PC-3 (cell line): ENCODE data around the gene FANCD2. TPM values are rescaled to one million over a fixed set of nuclear protein-coding genes. Genes with fewer than 3 reads are reported as not detected.

Source experiments
- ATAC-seq: fragments of 200-7000 bp; cut with Tn5 transposase; 2 replicates; pipeline ENCODE4 v1.9.1; 2020; ENCODE audit warnings: mild to moderate bottlenecking, moderate library complexity
- BruUV-seq: library from RNA; stranded (reverse); fragments of 400-500 nt; replicated peaks from 2 replicates; lab custom pipeline; 2021; lab: Mats Ljungman, UMichigan
- CTCF ChIA-PET: fragments of 300-600 bp; sonication (Branson Sonifier 250); formaldehyde crosslinking; loops from one replicate; lab custom pipeline; 2022; ENCODE audit warnings: antibody characterized with exemption; lab: Charles Lee
- POLR2A ChIA-PET: fragments of 300-600 bp; sonication (Branson Sonifier 250); formaldehyde crosslinking; loops from one replicate; lab custom pipeline; 2022; ENCODE audit warnings: antibody characterized with exemption; ENCODE audit not compliant: unreplicated experiment; lab: Charles Lee
- DNase-seq: peaks from one replicate; pipeline ENCODE4 v3.0.0-alpha.2; 2015
- H2AFZ ChIP-seq: fragments of 300-600 bp; sonication (generic); 2 replicates; pipeline ENCODE4 v1.6.0; 2016; ENCODE audit warnings: antibody characterized with exemption, low read length
- H3F3A ChIP-seq: fragments of 300-600 bp; sonication (generic); one replicate; pipeline ENCODE4 v1.6.0; 2017; ENCODE audit warnings: antibody characterized with exemption, low read length, control low read depth, mild to moderate bottlenecking; ENCODE audit not compliant: unreplicated experiment
- H3K27ac ChIP-seq: fragments of 300-600 bp; sonication (generic); 2 replicates; pipeline ENCODE4 v1.5.1; 2016; ENCODE audit warnings: mild to moderate bottlenecking, low read length
- H3K27me3 ChIP-seq: fragments of 300-600 bp; sonication (generic); 2 replicates; pipeline ENCODE4 v1.6.1; 2016; ENCODE audit warnings: low read length, mixed read lengths
- H3K36me3 ChIP-seq: fragments of 300-600 bp; sonication (generic); 2 replicates; pipeline ENCODE4 v1.6.1; 2016; ENCODE audit warnings: low read depth, mixed run types, low read length, mixed read lengths
- H3K4me1 ChIP-seq: fragments of 300-600 bp; sonication (generic); 2 replicates; pipeline ENCODE4 v1.5.1; 2016; ENCODE audit warnings: low read length; ENCODE audit not compliant: insufficient read depth
- H3K4me2 ChIP-seq: fragments of 300-600 bp; sonication (generic); 2 replicates; pipeline ENCODE4 v1.6.0; 2016; ENCODE audit warnings: low read length
- H3K4me3 ChIP-seq: fragments of 300-600 bp; sonication (generic); 2 replicates; pipeline ENCODE4 v1.5.1; 2016; ENCODE audit warnings: mild to moderate bottlenecking, low read length, mixed read lengths
- H3K79me2 ChIP-seq: fragments of 300-600 bp; sonication (generic); 2 replicates; pipeline ENCODE4 v1.6.1; 2017; ENCODE audit warnings: low read length, mixed read lengths
- H3K9ac ChIP-seq: fragments of 300-600 bp; sonication (generic); 2 replicates; pipeline ENCODE4 v1.6.0; 2016; ENCODE audit warnings: mild to moderate bottlenecking, low read length
- H3K9me2 ChIP-seq: fragments of 300-600 bp; sonication (generic); replicated peaks from 2 replicates; pipeline ENCODE4 v1.6.1; 2016; ENCODE audit warnings: mixed run types, low read length, mixed read lengths
- H3K9me3 ChIP-seq: fragments of 300-600 bp; sonication (generic); 2 replicates; pipeline ENCODE4 v1.6.1; 2016; ENCODE audit warnings: low read length, mixed read lengths
- H4K20me1 ChIP-seq: fragments of 300-600 bp; sonication (generic); 2 replicates; pipeline ENCODE4 v1.6.1; 2016; ENCODE audit warnings: low read length, mixed read lengths
- EZH2 ChIP-seq: fragments of 300-600 bp; sonication (generic); IDR thresholded peaks from one replicate; pipeline ENCODE4 v1.6.1; 2017; ENCODE audit warnings: antibody characterized with exemption, mild to moderate bottlenecking, low read length; ENCODE audit not compliant: unreplicated experiment
- EZH2phosphoT487 ChIP-seq: fragments of 300-600 bp; sonication (generic); IDR thresholded peaks from 2 replicates; pipeline ENCODE4 v1.6.1; 2018; ENCODE audit warnings: mild to moderate bottlenecking, antibody characterized with exemption, low read length, borderline replicate concordance
- intact Hi-C: fragments of 100-400 bp; cut with micrococcal nuclease; formaldehyde crosslinking; loops from 2 replicates; pipeline ENCODE4 v1.9.0; 2023
- total RNA-seq: library from RNA; depleted of rRNA; stranded (reverse); fragments of >200 nt; gene quantifications from 2 replicates; pipeline ENCODE4 v1.2.3, GENCODE V29; 2014
- TF ChIP-seq, protein P1 (sequence below): fragments of 300-600 bp; sonication (generic); conservative IDR thresholded peaks from 2 replicates; pipeline ENCODE4 v1.5.1; 2017; ENCODE audit warnings: antibody characterized with exemption, low read depth, mild to moderate bottlenecking, low read length

Gene FANCD2
- total RNA-seq, 1 experiment from 2014 or later = 67.9 TPM

DNA sequence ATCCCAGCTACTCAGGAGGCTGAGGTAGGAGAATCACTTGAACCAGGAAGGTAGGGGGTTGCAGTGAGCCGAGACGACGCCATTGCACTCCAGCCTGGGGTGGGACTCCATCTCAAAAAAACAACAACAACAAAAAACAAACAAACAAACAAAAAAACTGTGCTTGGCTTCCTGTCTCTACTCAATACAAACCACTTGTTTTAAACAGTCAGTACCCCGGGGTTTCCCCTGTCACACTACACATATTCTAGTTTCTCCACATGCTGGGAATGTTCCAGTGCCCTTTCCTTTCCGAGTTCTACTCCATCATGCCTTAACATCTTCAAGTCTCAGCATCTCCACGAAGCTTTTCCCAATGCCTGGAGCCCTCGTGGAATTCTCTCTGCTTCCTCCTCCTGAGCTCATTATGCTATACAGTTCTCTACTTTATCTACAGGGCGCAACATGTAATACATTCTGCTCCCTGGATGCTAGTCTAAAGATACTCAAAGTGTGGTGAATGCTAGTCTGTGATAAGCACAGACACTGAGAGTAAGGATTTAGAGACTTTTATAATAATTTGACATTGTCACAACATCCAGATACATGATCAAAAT is 47.4 kb upstream of the FANCD2 start:
- Histone ChIP-seq H3K4me3 (no peak overlapping the region), H3K4me1 (peaks cover 20% of the 10 kb centered on the region), H3K27ac (no peak overlapping the region), H3K4me2 (no peak overlapping the region), H3K36me3 (peaks cover 14% of the 10 kb centered on the region), H3K9me3 (no peaks in the 10 kb centered on the region), H3K79me2 (peaks cover 21% of the 10 kb centered on the region), H2AFZ (no peak overlapping the region), H3K27me3 (no peaks in the 10 kb centered on the region), H3K9me2 (no peaks in the 10 kb centered on the region), H3F3A (peaks cover 9% of the 10 kb centered on the region), H4K20me1 (no peaks in the 10 kb centered on the region), H3K9ac (no peak overlapping the region)
- BruUV-seq = no TSS peak
- POLR2A ChIA-PET = no interaction called here
- TF ChIP-seq, protein P1, sequence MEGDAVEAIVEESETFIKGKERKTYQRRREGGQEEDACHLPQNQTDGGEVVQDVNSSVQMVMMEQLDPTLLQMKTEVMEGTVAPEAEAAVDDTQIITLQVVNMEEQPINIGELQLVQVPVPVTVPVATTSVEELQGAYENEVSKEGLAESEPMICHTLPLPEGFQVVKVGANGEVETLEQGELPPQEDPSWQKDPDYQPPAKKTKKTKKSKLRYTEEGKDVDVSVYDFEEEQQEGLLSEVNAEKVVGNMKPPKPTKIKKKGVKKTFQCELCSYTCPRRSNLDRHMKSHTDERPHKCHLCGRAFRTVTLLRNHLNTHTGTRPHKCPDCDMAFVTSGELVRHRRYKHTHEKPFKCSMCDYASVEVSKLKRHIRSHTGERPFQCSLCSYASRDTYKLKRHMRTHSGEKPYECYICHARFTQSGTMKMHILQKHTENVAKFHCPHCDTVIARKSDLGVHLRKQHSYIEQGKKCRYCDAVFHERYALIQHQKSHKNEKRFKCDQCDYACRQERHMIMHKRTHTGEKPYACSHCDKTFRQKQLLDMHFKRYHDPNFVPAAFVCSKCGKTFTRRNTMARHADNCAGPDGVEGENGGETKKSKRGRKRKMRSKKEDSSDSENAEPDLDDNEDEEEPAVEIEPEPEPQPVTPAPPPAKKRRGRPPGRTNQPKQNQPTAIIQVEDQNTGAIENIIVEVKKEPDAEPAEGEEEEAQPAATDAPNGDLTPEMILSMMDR = no peak
- TF ChIP-seq EZH2 (no peak), EZH2phosphoT487 (no peak)
- no peak for DNase-seq
- intact Hi-C loops = loop anchor here (5.0 to 10.0 kb wide), 3 partner anchors 33 to 216 kb away; partner anchors contain the start of gene BRK1
- ATAC-seq = no peak
- CTCF ChIA-PET = no interaction called here

DNA sequence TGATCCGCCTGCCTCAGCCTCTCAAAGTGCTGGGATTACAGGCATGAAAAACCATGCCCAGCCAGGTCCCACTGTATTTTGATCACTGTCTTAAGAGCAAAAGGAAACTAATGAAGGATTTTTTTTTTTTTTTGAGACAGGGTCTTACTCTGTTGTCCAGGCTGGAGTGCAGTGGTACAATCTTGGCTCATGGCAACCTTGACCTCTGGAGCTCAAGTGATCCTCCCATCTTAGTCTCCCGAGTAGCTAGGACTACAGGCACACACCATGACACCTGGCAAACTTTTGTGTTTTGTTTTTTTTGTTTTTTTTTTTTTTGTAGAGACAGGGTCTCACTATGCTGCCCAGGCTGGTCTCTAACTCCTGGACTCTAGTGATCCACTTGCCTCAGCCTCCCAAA is 46.0 kb upstream of the FANCD2 start:
- Histone ChIP-seq H3K9ac (no peak overlapping the region), H3F3A (peaks cover 9% of the 10 kb centered on the region), H3K27me3 (no peaks in the 10 kb centered on the region), H3K9me2 (no peaks in the 10 kb centered on the region), H3K4me2 (no peak overlapping the region), H3K4me1 (peaks cover 27% of the 10 kb centered on the region), H3K9me3 (no peaks in the 10 kb centered on the region), H3K79me2 (peaks cover 31% of the 10 kb centered on the region), H3K4me3 (no peak overlapping the region), H4K20me1 (no peaks in the 10 kb centered on the region), H3K27ac (no peak overlapping the region), H3K36me3 (peaks cover 7% of the 10 kb centered on the region), H2AFZ (no peak overlapping the region)
- intact Hi-C loops = no loop called here
- ATAC-seq (no peak), DNase-seq (no peak)
- CTCF ChIA-PET = no interaction called here
- TF ChIP-seq, protein P1 = no peak
- TF ChIP-seq EZH2 = no peak
- no TSS peak for BruUV-seq
- POLR2A ChIA-PET = no interaction called here

DNA sequence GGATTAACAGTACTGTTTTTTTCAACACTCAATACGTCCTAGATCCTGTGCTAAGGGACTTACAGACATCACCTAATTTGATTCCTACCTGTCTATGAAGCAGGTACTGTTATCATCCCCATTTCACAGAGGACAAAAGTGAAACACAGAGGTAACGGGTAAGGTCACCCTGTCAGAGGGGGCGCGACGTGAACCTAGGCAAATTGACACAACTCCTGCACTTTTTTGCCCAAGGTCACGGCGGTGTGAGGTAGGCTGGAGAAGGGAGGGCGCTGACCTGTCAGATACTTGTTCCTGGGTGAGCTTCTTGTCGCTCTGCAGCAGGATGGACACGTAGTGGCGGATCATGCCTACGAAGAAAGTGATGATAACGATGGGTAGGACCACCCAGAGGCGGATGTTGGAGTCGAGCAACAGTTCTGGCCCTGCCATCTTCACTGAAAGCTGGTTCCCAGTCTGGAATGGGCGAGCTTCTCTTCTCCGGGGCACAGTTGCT is 40.0 kb upstream of the FANCD2 start:
- no peaks in the 10 kb centered on the region for H4K20me1 ChIP-seq
- intact Hi-C loops = no loop called here
- H3K9me3 ChIP-seq = no peaks in the 10 kb centered on the region
- peak overlapping the region; percentile 74 for H2AFZ ChIP-seq
- peak overlapping the region; percentile 92 for H3K4me2 ChIP-seq
- TSS peak; percentile 74 for BruUV-seq
- TF ChIP-seq EZH2 (no peak), EZH2phosphoT487 (no peak)
- TF ChIP-seq, protein P1 = no peak
- ChIA-PET CTCF (no interaction called here), POLR2A (no interaction called here)
- H3K4me3 ChIP-seq = peak overlapping the region; percentile 99
- H3K36me3 ChIP-seq = peaks cover 3% of the 10 kb centered on the region; the same call in 1 of the 2 replicates
- H3K9me2 ChIP-seq = no peaks in the 10 kb centered on the region
- DNase-seq (no peak), ATAC-seq (peak; percentile 25)
- H3K27ac ChIP-seq = peak overlapping the region; percentile 51
- H3K4me1 ChIP-seq = peaks cover 18% of the 10 kb centered on the region
- no peaks in the 10 kb centered on the region for H3K27me3 ChIP-seq
- H3K9ac ChIP-seq = peak overlapping the region; percentile 89
- H3K79me2 ChIP-seq = peaks cover 68% of the 10 kb centered on the region
- H3F3A ChIP-seq = no peaks in the 10 kb centered on the region
